Caco-2 (cell line): Measurements from ENCODE around the gene ZNF660. TPM values are rescaled to one million over a fixed set of nuclear protein-coding genes. Genes with fewer than 3 reads are reported as not detected.
A peak's percentile ranks its signal among the peaks of the same experiment; 100 is the strongest.

Experiments used
- BruUV-seq: library from RNA; stranded (reverse); fragments of 400-500 nt; replicated peaks from 2 replicates; lab custom pipeline; 2021; lab: Mats Ljungman, UMichigan
- CTCF ChIA-PET: fragments of 300-600 bp; sonication (Branson Sonifier 250); formaldehyde crosslinking; loops from one replicate; lab custom pipeline; 2022; ENCODE audit warnings: antibody characterized with exemption; lab: Charles Lee
- POLR2A ChIA-PET: fragments of 300-600 bp; sonication (Branson Sonifier 250); formaldehyde crosslinking; loops from one replicate; lab custom pipeline; 2022; ENCODE audit warnings: antibody characterized with exemption; lab: Charles Lee
- DNase-seq, 2 experiments: peaks; one replicate each; pipeline versions ENCODE4 v3.0.0 to v3.0.0-alpha.2; 2020 to 2022
- H3K27me3 ChIP-seq: replicated peaks from 2 replicates; pipeline ENCODE4 v1.6.0; 2011; ENCODE audit warnings: low read length; ENCODE audit not compliant: control insufficient read depth, insufficient read depth
- H3K36me3 ChIP-seq: 2 replicates; pipeline ENCODE4 v1.5.1; 2011; ENCODE audit warnings: low read length; ENCODE audit not compliant: control insufficient read depth, insufficient read depth
- H3K4me1 ChIP-seq: fragments of 250-450 bp; sonication (Bioruptor Pico); 2 replicates; pipeline ENCODE4 v1.5.1; 2020; ENCODE audit warnings: mild to moderate bottlenecking
- H3K4me3 ChIP-seq: 2 replicates; pipeline ENCODE4 v1.5.1; 2011; ENCODE audit warnings: low read depth, mild to moderate bottlenecking, control low read depth, low read length
- H3K9me3 ChIP-seq: fragments of 250-450 bp; sonication (Bioruptor Pico); 2 replicates; pipeline ENCODE4 v1.5.1; 2020; ENCODE audit warnings: mild to moderate bottlenecking, moderate library complexity
- H3K27ac Mint-ChIP-seq: one replicate; pipeline ENCODE4 v1.8.0; 2022; ENCODE audit warnings: mixed read lengths; ENCODE audit not compliant: unreplicated experiment
- H3K27me3 Mint-ChIP-seq: one replicate; pipeline ENCODE4 v1.8.0; 2022; ENCODE audit warnings: mixed read lengths; ENCODE audit not compliant: insufficient read depth, unreplicated experiment
- H3K36me3 Mint-ChIP-seq: one replicate; pipeline ENCODE4 v1.8.0; 2022; ENCODE audit warnings: mild to moderate bottlenecking, mixed read lengths; ENCODE audit not compliant: insufficient read depth, unreplicated experiment
- H3K4me1 Mint-ChIP-seq: one replicate; pipeline ENCODE4 v1.8.0; 2022; ENCODE audit warnings: low read depth, mixed read lengths; ENCODE audit not compliant: unreplicated experiment
- H3K4me3 Mint-ChIP-seq: one replicate; pipeline ENCODE4 v1.8.0; 2022; ENCODE audit warnings: mild to moderate bottlenecking, moderate library complexity, mixed read lengths; ENCODE audit not compliant: unreplicated experiment
- H3K9me3 Mint-ChIP-seq: one replicate; pipeline ENCODE4 v1.8.0; 2022; ENCODE audit warnings: mixed read lengths; ENCODE audit not compliant: unreplicated experiment
- intact Hi-C: fragments of 100-400 bp; cut with micrococcal nuclease; formaldehyde crosslinking; loops from one replicate; pipeline ENCODE4 v1.10.0; 2022; ENCODE audit not compliant: unreplicated experiment
- total RNA-seq: library from RNA; stranded (reverse); gene quantifications from 2 replicates; pipeline ENCODE4 v1.2.3, GENCODE V29; 2022
- TF ChIP-seq, protein P1 (sequence below), 2 experiments: fragments of 200-600 bp in 1 of 2; IDR thresholded peaks; 1 replicate in 1 of 2; 2 replicates in 1 of 2; pipeline versions ENCODE4 v1.5.1 to v1.8.0; 2011 to 2022; ENCODE audit warnings: antibody characterized with exemption in 1 of 2, control low read depth in 1 of 2, inconsistent platforms in 1 of 2, low read depth in 1 of 2, low read length in 1 of 2, mild to moderate bottlenecking in 1 of 2, moderate library complexity in 1 of 2; ENCODE audit not compliant: insufficient read depth in 1 of 2, severe bottlenecking in 1 of 2, unreplicated experiment in 1 of 2

Gene ZNF660
- total RNA-seq, 1 experiment from 2014 or later: not detected

DNA sequence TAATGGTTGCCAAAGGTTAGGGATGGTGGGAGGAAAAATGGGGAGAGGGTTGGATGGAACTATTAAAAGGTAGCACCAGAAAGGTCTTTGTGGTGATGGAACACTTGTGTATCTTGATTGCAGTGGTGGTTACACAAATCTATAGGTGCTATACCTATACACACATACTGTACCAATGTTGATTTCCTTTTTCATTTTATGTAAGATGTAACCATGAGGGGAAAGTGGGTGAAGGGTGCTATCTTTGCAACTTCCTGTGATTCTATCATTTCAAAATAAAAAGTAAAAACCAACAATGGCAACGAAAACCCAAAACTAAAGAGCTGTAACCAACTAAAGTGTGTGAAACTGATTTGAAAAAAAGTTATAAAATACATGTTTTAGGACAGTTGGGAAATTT lies 63.0 kb downstream of the ZNF660 start:
- Histone ChIP-seq H3K9me3 (peaks cover 1% of the 10 kb centered on the region; the same call in 1 of the 2 replicates), H3K27me3 (no peaks in the 10 kb centered on the region), H3K4me1 (no peaks in the 10 kb centered on the region), H3K36me3 (no peaks in the 10 kb centered on the region; the same call in 1 of the 2 replicates), H3K4me3 (no peak overlapping the region)
- TF ChIP-seq, protein P1, sequence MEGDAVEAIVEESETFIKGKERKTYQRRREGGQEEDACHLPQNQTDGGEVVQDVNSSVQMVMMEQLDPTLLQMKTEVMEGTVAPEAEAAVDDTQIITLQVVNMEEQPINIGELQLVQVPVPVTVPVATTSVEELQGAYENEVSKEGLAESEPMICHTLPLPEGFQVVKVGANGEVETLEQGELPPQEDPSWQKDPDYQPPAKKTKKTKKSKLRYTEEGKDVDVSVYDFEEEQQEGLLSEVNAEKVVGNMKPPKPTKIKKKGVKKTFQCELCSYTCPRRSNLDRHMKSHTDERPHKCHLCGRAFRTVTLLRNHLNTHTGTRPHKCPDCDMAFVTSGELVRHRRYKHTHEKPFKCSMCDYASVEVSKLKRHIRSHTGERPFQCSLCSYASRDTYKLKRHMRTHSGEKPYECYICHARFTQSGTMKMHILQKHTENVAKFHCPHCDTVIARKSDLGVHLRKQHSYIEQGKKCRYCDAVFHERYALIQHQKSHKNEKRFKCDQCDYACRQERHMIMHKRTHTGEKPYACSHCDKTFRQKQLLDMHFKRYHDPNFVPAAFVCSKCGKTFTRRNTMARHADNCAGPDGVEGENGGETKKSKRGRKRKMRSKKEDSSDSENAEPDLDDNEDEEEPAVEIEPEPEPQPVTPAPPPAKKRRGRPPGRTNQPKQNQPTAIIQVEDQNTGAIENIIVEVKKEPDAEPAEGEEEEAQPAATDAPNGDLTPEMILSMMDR (IDR thresholded peaks at IDR 0.05; ENCODE audit: insufficient read depth in 1 of 2, low read depth in 1 of 2, low read length in 1 of 2, severe bottlenecking in 1 of 2, unreplicated experiment in 1 of 2): no peak
- BruUV-seq: no TSS peak
- ChIA-PET POLR2A (interaction anchor here (0.8 kb wide), 1 partner anchor 11 kb away, joined by 4 read pairs; no protein-coding TSS in a partner anchor), CTCF (no interaction called here)
- H3K9me3 Mint-ChIP-seq: no peaks in the 10 kb centered on the region
- peaks cover 36% of the 10 kb centered on the region for H3K36me3 Mint-ChIP-seq
- H3K27ac Mint-ChIP-seq: no peak overlapping the region
- H3K4me1 Mint-ChIP-seq: no peaks in the 10 kb centered on the region
- intact Hi-C loops: loop anchor here (1.0 kb wide), 2 partner anchors 23 to 324 kb away; no protein-coding TSS in a partner anchor
- H3K27me3 Mint-ChIP-seq: no peaks in the 10 kb centered on the region
- no peak for DNase-seq
- H3K4me3 Mint-ChIP-seq: peak overlapping the region; percentile 86

DNA sequence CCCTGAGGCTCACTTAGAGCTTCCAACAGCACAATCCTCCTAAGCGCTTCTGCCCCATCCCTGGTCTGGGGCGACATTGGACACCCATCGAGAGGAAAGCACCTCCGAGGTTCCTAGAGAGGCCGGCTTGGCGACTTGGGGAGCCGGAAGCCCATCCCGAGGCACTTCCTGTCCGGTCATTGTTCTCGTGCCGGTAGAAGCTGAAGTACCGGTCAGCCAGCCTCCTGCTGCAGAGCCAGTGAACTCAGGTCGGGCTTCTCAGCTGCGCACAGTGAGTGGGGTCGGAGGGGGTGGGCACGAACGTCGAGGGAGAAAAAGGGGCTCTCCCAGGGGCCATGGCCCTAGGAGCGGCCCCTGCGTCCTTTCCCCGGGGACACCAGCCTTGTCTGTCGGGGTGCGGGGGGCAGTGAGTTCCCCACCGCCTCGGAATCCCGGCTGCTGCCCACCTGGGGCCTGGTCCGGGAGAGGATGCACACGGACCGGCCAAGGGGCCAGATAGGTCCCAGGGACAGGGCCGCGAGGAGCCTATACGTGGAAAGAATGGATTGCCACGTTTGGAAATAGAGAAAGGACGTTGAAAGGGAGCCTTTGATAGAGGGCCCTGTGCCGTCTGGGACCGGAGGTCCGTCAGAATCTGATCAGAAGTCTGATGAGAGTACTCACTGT lies 63.9 kb downstream of the ZNF660 start, which contains the start of gene ZNF35:
Gene ZNF35, plus strand, starts transcription at position 169 of the 666 bp plus-strand sequence. CDS start 2,336 bp downstream, outside the sequence.
- peak within 1 kb of the TSS; percentile 87 for H3K27ac Mint-ChIP-seq
- intact Hi-C loops: loop anchor here (1.0 kb wide), 2 partner anchors 24 to 325 kb away; no protein-coding TSS in a partner anchor
- Histone ChIP-seq H3K4me3 (peak within 1 kb of the TSS; percentile 64), H3K36me3 (no peaks in the 10 kb centered on the region; the same call in none of the 2 replicates), H3K9me3 (no peaks in the 10 kb centered on the region; the same call in 1 of the 2 replicates), H3K27me3 (no peaks in the 10 kb centered on the region), H3K4me1 (no peaks in the 10 kb centered on the region)
- TSS peak; percentile 54 for BruUV-seq
- H3K4me1 Mint-ChIP-seq: no peaks in the 10 kb centered on the region
- POLR2A ChIA-PET: interaction anchor here (0.6 to 0.8 kb wide), 2 partner anchors 10 to 548 kb away, joined by 4 read pairs; no protein-coding TSS in a partner anchor
- peak; percentile 90 to 92 for DNase-seq
- CTCF ChIA-PET: no interaction called here
- no peaks in the 10 kb centered on the region for H3K9me3 Mint-ChIP-seq
- H3K27me3 Mint-ChIP-seq: no peaks in the 10 kb centered on the region
- TF ChIP-seq, protein P1 (IDR thresholded peaks at IDR 0.05; ENCODE audit: insufficient read depth in 1 of 2, low read depth in 1 of 2, low read length in 1 of 2, severe bottlenecking in 1 of 2, unreplicated experiment in 1 of 2): no peak
- peaks cover 34% of the 10 kb centered on the region for H3K36me3 Mint-ChIP-seq
- H3K4me3 Mint-ChIP-seq: peak within 1 kb of the TSS; percentile 86

Other genes with a start within 250 kb of the ZNF660 start
- 14.7 and 15.0 TPM in 2 replicates for gene TCAIM, start 246.2 kb upstream of the ZNF660 start, total RNA-seq
- gene ZNF445, start 107.3 kb upstream of the ZNF660 start, total RNA-seq: 19.0 TPM in 2 replicates
- not detected in 2 replicates for gene ZKSCAN7, start 29.8 kb upstream of the ZNF660 start, total RNA-seq
- 10.5 and 10.6 TPM in 2 replicates for gene ZNF197, start 40.1 kb downstream of the ZNF660 start, total RNA-seq
- gene ZNF35, start 63.8 kb downstream of the ZNF660 start, total RNA-seq: 12.0 and 14.7 TPM in 2 replicates
- 2.0 TPM in 2 replicates for gene ZNF502, start 127.7 kb downstream of the ZNF660 start, total RNA-seq
- gene ZNF501, start 144.7 kb downstream of the ZNF660 start, total RNA-seq: 3.2 and 3.3 TPM in 2 replicates
- gene KIAA1143, start 176.7 kb downstream of the ZNF660 start, total RNA-seq: 29.0 and 29.8 TPM in 2 replicates
- gene KIF15, start 176.8 kb downstream of the ZNF660 start, total RNA-seq: 22.4 and 25.3 TPM in 2 replicates